SK-N-SH (cell line): ENCODE results near the gene MEF2B. TPM values are rescaled to one million over a fixed set of nuclear protein-coding genes. Genes with fewer than 3 reads are reported as not detected.

Source experiments
- CTCF ChIA-PET: fragments of 300-600, 350-600 bp; formaldehyde crosslinking; extraction: SDS; loops from one replicate; lab custom pipeline; 2021; lab: Yijun Ruan, JAX
- POLR2A ChIA-PET: fragments of 350-600 bp; sonication (Branson Sonifier 250); formaldehyde crosslinking; extraction: SDS; loops from one replicate; lab custom pipeline; 2020; ENCODE audit warnings: antibody characterized with exemption, inconsistent platforms; lab: Yijun Ruan, JAX
- DNase-seq: peaks from one replicate; pipeline ENCODE4 v3.0.0; 2012
- H2AFZ ChIP-seq: fragments of 200-600 bp; sonication (generic); 2 replicates; pipeline ENCODE4 v1.8.1; 2016; ENCODE audit warnings: antibody characterized with exemption, mild to moderate bottlenecking, low read depth
- H3F3A ChIP-seq: fragments of 200-600 bp; sonication (generic); replicated peaks from 2 replicates; pipeline ENCODE3; 2016; ENCODE audit warnings: antibody characterized with exemption, mild to moderate bottlenecking; ENCODE audit not compliant: insufficient read depth
- H3K27ac ChIP-seq, 2 experiments: fragments of 200-500 bp in 1 of 2; fragments of 200-600 bp in 1 of 2; sonication (Bioruptor generic) in 1 of 2; sonication (generic), shearing (Covaris generic) in 1 of 2; 2 replicates each; pipeline versions ENCODE4 v1.5.1 to v1.6.1; 2014 to 2016; ENCODE audit warnings: low read depth in 2 of 2, inconsistent platforms in 1 of 2, low read length in 1 of 2, mild to moderate bottlenecking in 1 of 2, mixed read lengths in 1 of 2
- H3K27me3 ChIP-seq: fragments of 200-600 bp; sonication (generic), shearing (Covaris generic); 2 replicates; pipeline ENCODE4 v1.6.1; 2016; ENCODE audit warnings: mixed run types; ENCODE audit not compliant: insufficient read depth
- H3K36me3 ChIP-seq, 2 experiments: fragments of 200-500 bp in 1 of 2; fragments of 200-600 bp in 1 of 2; sonication (Bioruptor generic) in 1 of 2; sonication (generic) in 1 of 2; replicated peaks in 1 of 2; 2 replicates each; pipeline versions ENCODE3 to v1.5.1; 2014 to 2016; ENCODE audit warnings: low read length in 1 of 2, mild to moderate bottlenecking in 1 of 2; ENCODE audit not compliant: insufficient read depth in 2 of 2, control insufficient read depth in 1 of 2
- H3K4me1 ChIP-seq, 2 experiments: fragments of 200-500 bp in 1 of 2; fragments of 200-600 bp in 1 of 2; sonication (Bioruptor generic) in 1 of 2; sonication (generic), shearing (Covaris generic) in 1 of 2; 2 replicates each; pipeline versions ENCODE4 v1.5.1 to v1.6.1; 2014 to 2016; ENCODE audit warnings: low read depth in 1 of 2, low read length in 1 of 2, mixed run types in 1 of 2; ENCODE audit not compliant: insufficient read depth in 2 of 2, control insufficient read depth in 1 of 2
- H3K4me2 ChIP-seq: fragments of 200-600 bp; sonication (generic), shearing (Covaris generic); 2 replicates; pipeline ENCODE4 v1.6.1; 2017; ENCODE audit warnings: mixed run types
- H3K4me3 ChIP-seq, 2 experiments: fragments of 200-500 bp in 1 of 2; fragments of 200-600 bp in 1 of 2; sonication (Bioruptor generic) in 1 of 2; sonication (generic), shearing (Covaris generic) in 1 of 2; 2 replicates each; pipeline versions ENCODE4 v1.5.1 to v1.8.1; 2014 to 2016; ENCODE audit warnings: low read depth in 2 of 2, inconsistent platforms in 1 of 2, low read length in 1 of 2, mild to moderate bottlenecking in 1 of 2, mixed read lengths in 1 of 2, moderate library complexity in 1 of 2
- H3K79me2 ChIP-seq: fragments of 200-600 bp; sonication (generic); 2 replicates; pipeline ENCODE4 v1.8.1; 2017; ENCODE audit warnings: mild to moderate bottlenecking; ENCODE audit not compliant: insufficient read depth
- H3K9ac ChIP-seq: fragments of 200-600 bp; sonication (generic); 2 replicates; pipeline ENCODE4 v1.6.1; 2017; ENCODE audit warnings: mixed run types
- H3K9me2 ChIP-seq: fragments of 200-600 bp; sonication (generic); 2 replicates; pipeline ENCODE4 v1.6.1; 2017; ENCODE audit warnings: mixed run types
- H3K9me3 ChIP-seq: fragments of 200-600 bp; sonication (generic); 2 replicates; pipeline ENCODE4 v1.6.1; 2017; ENCODE audit warnings: mixed run types, mild to moderate bottlenecking, moderate library complexity
- H4K20me1 ChIP-seq: fragments of 200-600 bp; sonication (generic); 2 replicates; pipeline ENCODE4 v1.6.1; 2017; ENCODE audit warnings: mild to moderate bottlenecking, mixed run types; ENCODE audit not compliant: insufficient read depth
- EP300 ChIP-seq, 2 experiments: IDR thresholded peaks; 2 replicates each; pipeline versions ENCODE4 v1.4.0 to v1.6.1; 2012; ENCODE audit warnings: borderline replicate concordance in 1 of 2, low read depth in 1 of 2, low read length in 1 of 2
- EZH2phosphoT487 ChIP-seq: fragments of 200-600 bp; sonication (generic); IDR thresholded peaks from 2 replicates; pipeline ENCODE4 v1.6.1; 2017; ENCODE audit warnings: low read depth, mixed run types, mild to moderate bottlenecking, antibody characterized with exemption, moderate library complexity, borderline replicate concordance
- FOXJ3 ChIP-seq: sonication (generic); formaldehyde crosslinking; IDR thresholded peaks from 2 replicates; pipeline ENCODE4 v1.5.1; 2020; ENCODE audit warnings: mild to moderate bottlenecking, missing genetic modification reagents
- FOXM1 ChIP-seq: IDR thresholded peaks from 2 replicates; pipeline ENCODE4 v1.4.0; 2012; ENCODE audit warnings: low read depth, mild to moderate bottlenecking
- GATA2 ChIP-seq: sonication (generic); formaldehyde crosslinking; IDR thresholded peaks from 2 replicates; pipeline ENCODE4 v1.5.0; 2020; ENCODE audit warnings: mild to moderate bottlenecking, missing genetic modification reagents
- IRF3 ChIP-seq: fragments of 150-350 bp; IDR thresholded peaks from 2 replicates; pipeline ENCODE4 v1.6.1; 2016; ENCODE audit warnings: mild to moderate bottlenecking, low read depth, low read length
- JUND ChIP-seq: IDR thresholded peaks from 2 replicates; pipeline ENCODE4 v1.4.0; 2012
- MXI1 ChIP-seq: IDR thresholded peaks from 2 replicates; pipeline ENCODE4 v1.6.1; 2012; ENCODE audit warnings: mild to moderate bottlenecking, low read depth, low read length, improper control_type of control experiment
- NFIC ChIP-seq: IDR thresholded peaks from 2 replicates; pipeline ENCODE4 v1.4.0; 2012; ENCODE audit warnings: borderline replicate concordance
- NRF1 ChIP-seq: IDR thresholded peaks from 2 replicates; pipeline ENCODE4 v1.6.1; 2012; ENCODE audit warnings: low read depth, mild to moderate bottlenecking, low read length
- POLR2AphosphoS5 ChIP-seq: IDR thresholded peaks from 2 replicates; pipeline ENCODE4 v1.6.1; 2012; ENCODE audit warnings: low read depth, low read length
- RXRA ChIP-seq: IDR thresholded peaks from 2 replicates; pipeline ENCODE4 v1.4.0; 2012; ENCODE audit warnings: low read depth, mild to moderate bottlenecking, borderline replicate concordance
- SMC3 ChIP-seq: IDR thresholded peaks from 2 replicates; pipeline ENCODE4 v1.6.1; 2012; ENCODE audit warnings: low read depth, low read length, improper control_type of control experiment
- TCF12 ChIP-seq: IDR thresholded peaks from 2 replicates; pipeline ENCODE4 v1.4.0; 2012
- TEAD4 ChIP-seq: IDR thresholded peaks from 2 replicates; pipeline ENCODE4 v1.4.0; 2012; ENCODE audit warnings: mild to moderate bottlenecking, borderline replicate concordance; ENCODE audit not compliant: insufficient read depth
- USF1 ChIP-seq: IDR thresholded peaks from 2 replicates; pipeline ENCODE4 v1.4.0; 2012; ENCODE audit warnings: low read depth, borderline replicate concordance
- WGBS: methylation state at CpG from one replicate; pipeline ENCODE4 v1.1.6; 2017; ENCODE audit warnings: low lambda C conversion rate; 5-methylcytosine and 5-hydroxymethylcytosine counted together
- polyA plus RNA-seq, 3 experiments: library from polyadenylated mRNA; depleted of rRNA; stranded (reverse); fragments of >200 nt; gene quantifications; 2 replicates each; pipeline ENCODE4 v1.2.3, GENCODE V29; 2012
- TF ChIP-seq, protein P1 (sequence below): fragments of 150-350 bp; IDR thresholded peaks from 2 replicates; pipeline ENCODE4 v1.6.1; 2017; ENCODE audit warnings: antibody characterized with exemption, low read length, low read depth, borderline replicate concordance

MEF2B gene
- polyA plus RNA-seq, 1 of the 3 experiments (the other 2 are of a cell fraction), result 1.0 TPM

GRCh38 chr19:19155495-19156219 lies 14.4 kb downstream of the MEF2B start:
- WGBS, result 97% methylated on average over 10 of the region's 10 CpGs
- H3K4me2 ChIP-seq, result no peak overlapping the region
- H3K79me2 ChIP-seq, result no peaks in the 10 kb centered on the region
- no peaks in the 10 kb centered on the region for H3K4me1 ChIP-seq
- no peaks in the 10 kb centered on the region for H4K20me1 ChIP-seq
- H3K4me3 ChIP-seq, result no peak overlapping the region
- H2AFZ ChIP-seq, result no peak overlapping the region
- H3K9me2 ChIP-seq, result no peaks in the 10 kb centered on the region
- peaks cover 0 to 9% of the 10 kb centered on the region in 2 experiments for H3K36me3 ChIP-seq
- POLR2A ChIA-PET, result no interaction called here
- H3K27me3 ChIP-seq, result no peaks in the 10 kb centered on the region
- no peaks in the 10 kb centered on the region for H3F3A ChIP-seq
- TF ChIP-seq SMC3, result no peak
- TF ChIP-seq FOXM1, result no peak
- no peak for TF ChIP-seq NRF1
- TF ChIP-seq IRF3, result no peak
- TF ChIP-seq TEAD4, result no peak
- TF ChIP-seq USF1, result no peak
- no peak for TF ChIP-seq EZH2phosphoT487
- no peak for TF ChIP-seq NFIC
- no peak for TF ChIP-seq FOXJ3 (CRISPR knock-in tag)
- no peak for TF ChIP-seq POLR2AphosphoS5
- TF ChIP-seq, protein P1, sequence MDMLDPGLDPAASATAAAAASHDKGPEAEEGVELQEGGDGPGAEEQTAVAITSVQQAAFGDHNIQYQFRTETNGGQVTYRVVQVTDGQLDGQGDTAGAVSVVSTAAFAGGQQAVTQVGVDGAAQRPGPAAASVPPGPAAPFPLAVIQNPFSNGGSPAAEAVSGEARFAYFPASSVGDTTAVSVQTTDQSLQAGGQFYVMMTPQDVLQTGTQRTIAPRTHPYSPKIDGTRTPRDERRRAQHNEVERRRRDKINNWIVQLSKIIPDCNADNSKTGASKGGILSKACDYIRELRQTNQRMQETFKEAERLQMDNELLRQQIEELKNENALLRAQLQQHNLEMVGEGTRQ, result no peak
- no peak for TF ChIP-seq JUND
- TF ChIP-seq RXRA, result no peak
- TF ChIP-seq GATA2 (CRISPR knock-in tag), result no peak
- TF ChIP-seq EP300 (IDR thresholded peaks at IDR 0.05; ENCODE audit: borderline replicate concordance in 1 of 2, low read depth in 1 of 2, low read length in 1 of 2), result no peak
- no peak for TF ChIP-seq TCF12
- TF ChIP-seq MXI1, result no peak
- H3K9me3 ChIP-seq, result no peaks in the 10 kb centered on the region
- no peak for DNase-seq
- no peak overlapping the region for H3K27ac ChIP-seq
- H3K9ac ChIP-seq, result no peak overlapping the region
- CTCF ChIA-PET, result interaction anchor here (1.0 to 6.5 kb wide), 6 partner anchors 9 to 334 kb away, joined by 3 to 79 read pairs (median 8); no protein-coding TSS in a partner anchor
